Mesenchymal stem cell (in vitro differentiated cells and primary cell): Measurements from ENCODE around the gene CLDN20.

Experiments used
- DNase-seq: peaks from one replicate; pipeline ENCODE4 v3.0.0-alpha.2; 2013
- H2AFZ ChIP-seq: one replicate; pipeline ENCODE4 v1.6.1; 2013; ENCODE audit warnings: low read depth, mild to moderate bottlenecking, control low read depth, inconsistent platforms, low read length, moderate library complexity
- H2AK5ac ChIP-seq: 2 replicates; pipeline ENCODE4 v1.6.1; 2013; ENCODE audit warnings: low read length, moderate library complexity, mild to moderate bottlenecking, inconsistent platforms; ENCODE audit not compliant: severe bottlenecking
- H2BK120ac ChIP-seq: one replicate; pipeline ENCODE4 v1.6.1; 2013; ENCODE audit warnings: low read depth, mild to moderate bottlenecking, inconsistent platforms, low read length, moderate library complexity
- H2BK12ac ChIP-seq, 2 experiments: one replicate each; pipeline ENCODE4 v1.6.1; 2013; ENCODE audit warnings: inconsistent platforms in 2 of 2, low read length in 2 of 2, mild to moderate bottlenecking in 2 of 2, moderate library complexity in 2 of 2, control low read depth in 1 of 2
- H2BK15ac ChIP-seq: one replicate; pipeline ENCODE4 v1.6.1; 2013; ENCODE audit warnings: mild to moderate bottlenecking, low read depth, inconsistent platforms; ENCODE audit not compliant: poor library complexity, severe bottlenecking
- H2BK5ac ChIP-seq: 2 replicates; pipeline ENCODE4 v1.6.1; 2013; ENCODE audit warnings: low read depth, mild to moderate bottlenecking, low read length, control low read depth, inconsistent platforms; ENCODE audit not compliant: poor library complexity, severe bottlenecking
- H3K14ac ChIP-seq, 2 experiments: one replicate each; pipeline ENCODE4 v1.6.1; 2013; ENCODE audit warnings: inconsistent platforms in 2 of 2, low read length in 2 of 2, control low read depth in 1 of 2, mild to moderate bottlenecking in 1 of 2, moderate library complexity in 1 of 2
- H3K18ac ChIP-seq, 2 experiments: one replicate each; pipeline ENCODE4 v1.6.1; 2013; ENCODE audit warnings: inconsistent platforms in 2 of 2, low read length in 2 of 2, control low read depth in 1 of 2, low read depth in 1 of 2, mild to moderate bottlenecking in 1 of 2
- H3K23ac ChIP-seq, 2 experiments: one replicate each; pipeline ENCODE4 v1.6.1; 2013; ENCODE audit warnings: inconsistent platforms in 2 of 2, low read length in 2 of 2, mild to moderate bottlenecking in 2 of 2, moderate library complexity in 2 of 2, control low read depth in 1 of 2
- H3K27ac ChIP-seq: 2 replicates; pipeline ENCODE4 v1.5.1; 2013; ENCODE audit warnings: mild to moderate bottlenecking, moderate library complexity, low read length, control low read depth, inconsistent platforms; ENCODE audit not compliant: poor library complexity, severe bottlenecking
- H3K27me3 ChIP-seq, 2 experiments: 2 replicates each; pipeline versions ENCODE4 v1.6.1 to v1.7.0; 2013; ENCODE audit warnings: low read length in 2 of 2, mild to moderate bottlenecking in 2 of 2, moderate library complexity in 2 of 2, control low read depth in 1 of 2, inconsistent platforms in 1 of 2; ENCODE audit not compliant: control insufficient read depth in 1 of 2, insufficient read depth in 1 of 2
- H3K36me3 ChIP-seq, 2 experiments: 2 replicates each; pipeline versions ENCODE4 v1.6.1 to v1.7.0; 2013; ENCODE audit warnings: low read length in 2 of 2, control low read depth in 1 of 2, inconsistent platforms in 1 of 2, low read depth in 1 of 2, mild to moderate bottlenecking in 1 of 2; ENCODE audit not compliant: insufficient read depth in 2 of 2, control insufficient read depth in 1 of 2
- H3K4ac ChIP-seq, 2 experiments: one replicate each; pipeline ENCODE4 v1.6.1; 2013; ENCODE audit warnings: inconsistent platforms in 2 of 2, low read length in 2 of 2, mild to moderate bottlenecking in 2 of 2, moderate library complexity in 2 of 2, control low read depth in 1 of 2, low read depth in 1 of 2
- H3K4me1 ChIP-seq: 2 replicates; pipeline ENCODE4 v1.6.1; 2013; ENCODE audit warnings: low read depth, low read length, control low read depth; ENCODE audit not compliant: control insufficient read depth, insufficient read depth
- H3K4me2 ChIP-seq: 2 replicates; pipeline ENCODE4 v1.6.1; 2013; ENCODE audit warnings: low read length, mild to moderate bottlenecking, inconsistent platforms; ENCODE audit not compliant: poor library complexity, severe bottlenecking
- H3K4me3 ChIP-seq, 2 experiments: 2 replicates each; pipeline versions ENCODE4 v1.5.1 to v1.7.0; 2013; ENCODE audit warnings: low read length in 2 of 2, mild to moderate bottlenecking in 2 of 2, control low read depth in 1 of 2, low read depth in 1 of 2; ENCODE audit not compliant: insufficient read depth in 1 of 2
- H3K79me1 ChIP-seq: replicated peaks from 2 replicates; pipeline ENCODE4 v1.6.1; 2013; ENCODE audit warnings: mild to moderate bottlenecking, control low read depth, low read length, inconsistent platforms; ENCODE audit not compliant: poor library complexity, severe bottlenecking
- H3K9ac ChIP-seq: 2 replicates; pipeline ENCODE4 v1.7.0; 2013; ENCODE audit warnings: mild to moderate bottlenecking, low read length, moderate library complexity
- H3K9me3 ChIP-seq: 2 replicates; pipeline ENCODE4 v1.7.0; 2013; ENCODE audit warnings: mild to moderate bottlenecking, low read length; ENCODE audit not compliant: control insufficient read depth
- H4K8ac ChIP-seq: one replicate; pipeline ENCODE4 v1.6.1; 2013; ENCODE audit warnings: inconsistent platforms, mild to moderate bottlenecking, low read length, moderate library complexity
- H4K91ac ChIP-seq: one replicate; pipeline ENCODE4 v1.6.1; 2013; ENCODE audit warnings: mild to moderate bottlenecking, low read length, inconsistent platforms
- WGBS: methylation state at CpG from one replicate; pipeline ENCODE4 v1.1.7; 2013; ENCODE audit warnings: mixed read lengths; 5-methylcytosine and 5-hydroxymethylcytosine counted together

The CLDN20 gene

GRCh38 chr6:155244434-155244833 lies 19.4 kb upstream of the CLDN20 start:
- Histone ChIP-seq H4K8ac (no peak overlapping the region), H3K27me3 (no peaks in the 10 kb centered on the region), H3K4me3 (no peak overlapping the region)

GRCh38 chr6:155245193-155245592 lies 18.6 kb upstream of the CLDN20 start:
- Histone ChIP-seq H4K91ac (no peak overlapping the region), H3K9me3 (no peaks in the 10 kb centered on the region), H3K18ac (no peak overlapping the region), H3K14ac (no peak overlapping the region), H2BK5ac (no peak overlapping the region), H3K23ac (no peak overlapping the region), H3K4me2 (no peak overlapping the region), H3K9ac (no peak overlapping the region), H3K4me1 (peaks cover 6% of the 10 kb centered on the region), H4K8ac (no peak overlapping the region), H3K27me3 (no peaks in the 10 kb centered on the region), H3K27ac (no peak overlapping the region), H2AK5ac (no peak overlapping the region), H3K79me1 (no peaks in the 10 kb centered on the region), H3K4me3 (no peak overlapping the region), H3K36me3 (peaks cover 0 to 9% of the 10 kb centered on the region in 2 experiments), H2BK120ac (no peak overlapping the region), H3K4ac (no peak overlapping the region), H2BK12ac (peak overlapping the region in 1 of 2 experiments; percentile 15), H2BK15ac (no peak overlapping the region), H2AFZ (no peak overlapping the region)
- no peak for DNase-seq
- 97% methylated on average over 7 of the region's 7 CpGs for WGBS

More at GRCh38 chr6:155244434-155244833, 19.4 kb upstream of the CLDN20 start:
- no peak for DNase-seq
- no peak overlapping the region for H4K91ac ChIP-seq
- H3K23ac ChIP-seq = no peak overlapping the region
- peaks cover 6% of the 10 kb centered on the region for H3K4me1 ChIP-seq
- no peak overlapping the region for H3K27ac ChIP-seq
- no peak overlapping the region for H2BK5ac ChIP-seq
- H3K79me1 ChIP-seq = no peaks in the 10 kb centered on the region
- H3K9ac ChIP-seq = no peak overlapping the region
- no peak overlapping the region for H2BK12ac ChIP-seq
- no peak overlapping the region for H3K4me2 ChIP-seq
- no peaks in the 10 kb centered on the region for H3K9me3 ChIP-seq
- H2BK15ac ChIP-seq = no peak overlapping the region
- H3K18ac ChIP-seq = no peak overlapping the region
- H2BK120ac ChIP-seq = no peak overlapping the region
- peaks cover 0 to 3% of the 10 kb centered on the region in 2 experiments for H3K36me3 ChIP-seq
- no peak overlapping the region for H2AFZ ChIP-seq
- no peak overlapping the region for H2AK5ac ChIP-seq
- WGBS = 96% methylated on average over 4 of the region's 4 CpGs
- H3K4ac ChIP-seq = no peak overlapping the region
- no peak overlapping the region for H3K14ac ChIP-seq

- H3K27me3 ChIP-seq = no peaks in the 10 kb centered on the region
- no peak overlapping the region for H3K23ac ChIP-seq
- peaks cover 6% of the 10 kb centered on the region for H3K4me1 ChIP-seq
- WGBS = 95% methylated on average over 3 of the region's 3 CpGs
- H3K4me3 ChIP-seq = no peak overlapping the region
- H2BK5ac ChIP-seq = no peak overlapping the region
- no peak overlapping the region for H3K4me2 ChIP-seq
- H2BK120ac ChIP-seq = no peak overlapping the region
- DNase-seq = no peak
- H4K8ac ChIP-seq = no peak overlapping the region
- H2AK5ac ChIP-seq = no peak overlapping the region
- no peaks in the 10 kb centered on the region for H3K79me1 ChIP-seq
- peaks cover 0 to 15% of the 10 kb centered on the region in 2 experiments for H3K36me3 ChIP-seq
- no peak overlapping the region for H2BK12ac ChIP-seq
- no peak overlapping the region for H2AFZ ChIP-seq
- no peak overlapping the region for H3K18ac ChIP-seq
- no peak overlapping the region for H2BK15ac ChIP-seq
- H3K4ac ChIP-seq = no peak overlapping the region
- H3K9me3 ChIP-seq = no peaks in the 10 kb centered on the region
- no peak overlapping the region for H3K27ac ChIP-seq
- no peak overlapping the region for H3K9ac ChIP-seq
- H3K14ac ChIP-seq = no peak overlapping the region
- no peak overlapping the region for H4K91ac ChIP-seq
Measured at GRCh38 chr6:155245831-155246230, 18.0 kb upstream of the CLDN20 start.

- Histone ChIP-seq H3K4me2 (no peak overlapping the region), H3K14ac (no peak overlapping the region), H3K9ac (no peak overlapping the region), H3K4ac (no peak overlapping the region), H3K27me3 (no peaks in the 10 kb centered on the region), H2BK15ac (no peak overlapping the region), H3K27ac (no peak overlapping the region), H3K4me3 (no peak overlapping the region), H2BK120ac (no peak overlapping the region), H4K8ac (no peak overlapping the region), H3K79me1 (no peaks in the 10 kb centered on the region), H3K18ac (no peak overlapping the region), H2AK5ac (no peak overlapping the region), H2AFZ (no peak overlapping the region), H3K36me3 (peaks cover 0 to 23% of the 10 kb centered on the region in 2 experiments), H2BK5ac (no peak overlapping the region), H2BK12ac (no peak overlapping the region), H3K23ac (no peak overlapping the region), H4K91ac (no peak overlapping the region), H3K9me3 (no peaks in the 10 kb centered on the region), H3K4me1 (peaks cover 6% of the 10 kb centered on the region)
- no CpG with 5 or more reads among the region's 2 CpGs for WGBS
- no peak for DNase-seq
Measured at GRCh38 chr6:155246825-155247224, 17.0 kb upstream of the CLDN20 start.
